ENCODE measurements around the gene TDRD10.

Gene TDRD10

DNA sequence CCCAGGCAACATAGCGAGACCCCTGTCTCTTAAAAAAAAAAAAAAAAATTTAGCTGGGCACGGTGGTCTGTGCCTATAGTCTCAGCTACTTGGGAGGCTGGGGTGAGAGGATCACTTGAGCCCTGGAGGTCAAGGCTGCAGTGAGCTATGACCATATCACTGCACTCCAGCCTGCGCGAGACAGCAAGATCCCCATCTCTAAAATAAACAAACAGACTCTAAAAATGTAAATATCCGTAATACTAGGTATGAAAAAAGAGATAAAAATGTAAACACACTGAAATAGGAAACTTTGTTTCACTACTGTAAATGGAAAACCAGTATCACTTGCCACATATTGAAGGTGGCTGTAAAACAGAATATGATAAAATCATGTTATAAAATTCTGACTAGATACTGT is 88.7 kb downstream of the TDRD10 start:
- H4K20me1 ChIP-seq (ENCODE audit: insufficient read depth, low read length), result no peaks in the 10 kb centered on the region
- H3F3A ChIP-seq (ENCODE audit: insufficient read depth, low read length), result 0 out of 2 replicates have a peak, but pooled peaks cover 4% of the 10 kb centered on the region
- no peak for DNase-seq
- H3K27ac ChIP-seq (ENCODE audit: low read length), result no peak overlapping the region
- H3K4me1 ChIP-seq (ENCODE audit: low read length), result peaks cover 14% of the 10 kb centered on the region
- peaks cover 47% of the 10 kb centered on the region for H3K36me3 ChIP-seq (replicated peaks; ENCODE audit: insufficient read depth, low read length)
- H3K27me3 ChIP-seq (replicated peaks; ENCODE audit: insufficient read depth, low read length), result no peaks in the 10 kb centered on the region
- H2AFZ ChIP-seq (ENCODE audit: low read length), result no peak overlapping the region
- no peak for TF ChIP-seq EZH2phosphoT487 (IDR thresholded peaks at IDR 0.05; ENCODE audit: low read length)
- TF ChIP-seq EZH2 (optimal IDR thresholded peaks at IDR 0.05; ENCODE audit: low read depth, low read length), result no peak
- TF ChIP-seq, protein P1, sequence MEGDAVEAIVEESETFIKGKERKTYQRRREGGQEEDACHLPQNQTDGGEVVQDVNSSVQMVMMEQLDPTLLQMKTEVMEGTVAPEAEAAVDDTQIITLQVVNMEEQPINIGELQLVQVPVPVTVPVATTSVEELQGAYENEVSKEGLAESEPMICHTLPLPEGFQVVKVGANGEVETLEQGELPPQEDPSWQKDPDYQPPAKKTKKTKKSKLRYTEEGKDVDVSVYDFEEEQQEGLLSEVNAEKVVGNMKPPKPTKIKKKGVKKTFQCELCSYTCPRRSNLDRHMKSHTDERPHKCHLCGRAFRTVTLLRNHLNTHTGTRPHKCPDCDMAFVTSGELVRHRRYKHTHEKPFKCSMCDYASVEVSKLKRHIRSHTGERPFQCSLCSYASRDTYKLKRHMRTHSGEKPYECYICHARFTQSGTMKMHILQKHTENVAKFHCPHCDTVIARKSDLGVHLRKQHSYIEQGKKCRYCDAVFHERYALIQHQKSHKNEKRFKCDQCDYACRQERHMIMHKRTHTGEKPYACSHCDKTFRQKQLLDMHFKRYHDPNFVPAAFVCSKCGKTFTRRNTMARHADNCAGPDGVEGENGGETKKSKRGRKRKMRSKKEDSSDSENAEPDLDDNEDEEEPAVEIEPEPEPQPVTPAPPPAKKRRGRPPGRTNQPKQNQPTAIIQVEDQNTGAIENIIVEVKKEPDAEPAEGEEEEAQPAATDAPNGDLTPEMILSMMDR (IDR thresholded peaks at IDR 0.05; ENCODE audit: low read length), result no peak
- H3K79me2 ChIP-seq (ENCODE audit: low read length), result peaks cover 41% of the 10 kb centered on the region
- H3K4me2 ChIP-seq (ENCODE audit: low read depth, low read length), result no peak overlapping the region
- H3K9ac ChIP-seq (ENCODE audit: low read length), result no peak overlapping the region
- H3K4me3 ChIP-seq (ENCODE audit: low read length), result no peak overlapping the region
- H3K9me2 ChIP-seq (replicated peaks; ENCODE audit: insufficient read depth, low read length), result no peaks in the 10 kb centered on the region
- H3K9me3 ChIP-seq (replicated peaks; ENCODE audit: insufficient read depth, low read length), result no peaks in the 10 kb centered on the region

- Histone ChIP-seq H3K4me1 (ENCODE audit: low read length) (peaks cover 10% of the 10 kb centered on the region), H3K27ac (ENCODE audit: low read length) (no peak overlapping the region), H3K36me3 (replicated peaks; ENCODE audit: insufficient read depth, low read length) (peaks cover 47% of the 10 kb centered on the region), H3K27me3 (replicated peaks; ENCODE audit: insufficient read depth, low read length) (no peaks in the 10 kb centered on the region), H3K9me3 (replicated peaks; ENCODE audit: insufficient read depth, low read length) (no peaks in the 10 kb centered on the region), H3K4me2 (ENCODE audit: low read depth, low read length) (no peak overlapping the region), H3K4me3 (ENCODE audit: low read length) (no peak overlapping the region), H2AFZ (ENCODE audit: low read length) (no peak overlapping the region), H3K9me2 (replicated peaks; ENCODE audit: insufficient read depth, low read length) (no peaks in the 10 kb centered on the region), H3K79me2 (ENCODE audit: low read length) (peaks cover 46% of the 10 kb centered on the region), H4K20me1 (ENCODE audit: insufficient read depth, low read length) (no peaks in the 10 kb centered on the region), H3F3A (ENCODE audit: insufficient read depth, low read length) (0 out of 2 replicates have a peak, but pooled peaks cover 2% of the 10 kb centered on the region), H3K9ac (ENCODE audit: low read length) (no peak overlapping the region)
- DNase-seq, result no peak
- no peak for TF ChIP-seq EZH2 (optimal IDR thresholded peaks at IDR 0.05; ENCODE audit: low read depth, low read length)
- TF ChIP-seq, protein P1 (IDR thresholded peaks at IDR 0.05; ENCODE audit: low read length), result no peak
- no peak for TF ChIP-seq EZH2phosphoT487 (IDR thresholded peaks at IDR 0.05; ENCODE audit: low read length)
Measured at GRCh38 chr1:154591206-154591605, 89.2 kb downstream of the TDRD10 start.

DNA sequence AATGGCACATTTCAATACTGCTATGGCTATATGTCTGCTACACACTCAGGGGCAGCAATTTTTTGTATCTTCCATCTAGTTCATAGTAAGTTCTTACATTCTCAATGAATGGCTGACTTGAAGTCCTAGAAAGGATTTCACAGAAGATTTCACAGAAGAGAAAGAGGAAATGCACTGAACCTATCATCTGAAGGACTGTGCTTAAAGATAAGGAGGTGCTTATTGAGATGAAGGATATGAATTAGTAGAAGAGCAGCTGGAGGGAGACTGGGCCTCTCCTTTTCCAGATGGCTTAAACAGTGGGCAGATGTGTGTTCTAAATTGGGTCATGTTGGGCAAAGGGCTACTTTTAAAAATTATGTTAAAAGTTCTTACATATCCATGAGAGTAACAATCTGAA is 91.4 kb downstream of the TDRD10 start:
- Histone ChIP-seq H3K9ac (ENCODE audit: low read length) (no peak overlapping the region), H3K9me2 (replicated peaks; ENCODE audit: insufficient read depth, low read length) (no peaks in the 10 kb centered on the region), H3K27ac (ENCODE audit: low read length) (no peak overlapping the region), H3K9me3 (replicated peaks; ENCODE audit: insufficient read depth, low read length) (no peaks in the 10 kb centered on the region), H3K27me3 (replicated peaks; ENCODE audit: insufficient read depth, low read length) (no peaks in the 10 kb centered on the region), H3K4me2 (ENCODE audit: low read depth, low read length) (no peak overlapping the region), H2AFZ (ENCODE audit: low read length) (no peak overlapping the region), H3K36me3 (replicated peaks; ENCODE audit: insufficient read depth, low read length) (peaks cover 48% of the 10 kb centered on the region), H3F3A (ENCODE audit: insufficient read depth, low read length) (no peaks in the 10 kb centered on the region), H3K79me2 (ENCODE audit: low read length) (peaks cover 59% of the 10 kb centered on the region), H3K4me1 (ENCODE audit: low read length) (no peaks in the 10 kb centered on the region), H4K20me1 (ENCODE audit: insufficient read depth, low read length) (no peaks in the 10 kb centered on the region), H3K4me3 (ENCODE audit: low read length) (no peak overlapping the region)
- TF ChIP-seq EZH2 (optimal IDR thresholded peaks at IDR 0.05; ENCODE audit: low read depth, low read length) (no peak), EZH2phosphoT487 (IDR thresholded peaks at IDR 0.05; ENCODE audit: low read length) (no peak)
- TF ChIP-seq, protein P1 (IDR thresholded peaks at IDR 0.05; ENCODE audit: low read length), result no peak
- DNase-seq, result no peak

Measured in MM.1S (cell line).